GM23248 (cell line): Measurements from ENCODE around the gene TAF4.

ENCODE experiments used
- EZH2 ChIP-seq: fragments of 200-600 bp; sonication (generic); IDR thresholded peaks from 2 replicates; pipeline ENCODE4 v1.6.1; 2018; ENCODE audit warnings: antibody characterized with exemption, mild to moderate bottlenecking; ENCODE audit not compliant: insufficient read depth, poor library complexity, severe bottlenecking
- EZH2phosphoT487 ChIP-seq: fragments of 200-600 bp; sonication (generic); IDR thresholded peaks from 2 replicates; pipeline ENCODE4 v1.6.1; 2018; ENCODE audit warnings: antibody characterized with exemption, moderate library complexity, mild to moderate bottlenecking, low read depth; ENCODE audit not compliant: insufficient read depth

GRCh38 chr20:62112368-62112767 lies 46.7 kb upstream of the TAF4 start:
- TF ChIP-seq EZH2phosphoT487 (no peak), EZH2 (no peak)
